H1 (cell line): ENCODE measurements around the gene RAB30. TPM values are rescaled to one million over a fixed set of nuclear protein-coding genes. Genes with fewer than 3 reads are reported as not detected.

Source experiments
- CTCF ChIA-PET: fragments of 300-600 bp; sonication (Branson Sonifier 250); formaldehyde crosslinking; loops from one replicate; lab custom pipeline; 2021; ENCODE audit not compliant: partially characterized antibody; lab: Charles Lee
- POLR2A ChIA-PET: fragments of 300-600 bp; sonication (Branson Sonifier 250); formaldehyde crosslinking; loops from one replicate; lab custom pipeline; 2021; ENCODE audit warnings: inconsistent platforms; ENCODE audit not compliant: partially characterized antibody; lab: Charles Lee
- DNase-seq, 2 experiments: peaks; one replicate each; pipeline versions ENCODE4 v3.0.0 to v3.0.0-alpha.2; 2010 to 2022; ENCODE audit warnings: low spot score in 2 of 2, low read depth in 1 of 2, mixed read lengths in 1 of 2
- FAIRE-seq: peaks from 2 replicates; lab custom pipeline; 2011; peaks lifted over from hg19 to GRCh38; lab: Jason Lieb, UNC
- H2AFZ ChIP-seq: 2 replicates; pipeline ENCODE4 v1.8.1; 2012; ENCODE audit warnings: low read length, inconsistent platforms
- H2AK5ac ChIP-seq: 2 replicates; pipeline ENCODE4 v1.6.1; 2013; ENCODE audit warnings: low read depth, low read length
- H2BK120ac ChIP-seq: replicated peaks from 2 replicates; pipeline ENCODE3; 2013; ENCODE audit warnings: low read depth, low read length, inconsistent platforms
- H2BK12ac ChIP-seq: 2 replicates; pipeline ENCODE4 v1.6.1; 2013; ENCODE audit warnings: low read depth, low read length
- H2BK15ac ChIP-seq: 2 replicates; pipeline ENCODE4 v1.6.1; 2013; ENCODE audit warnings: low read length
- H2BK20ac ChIP-seq: 2 replicates; pipeline ENCODE4 v1.6.1; 2013; ENCODE audit warnings: low read length
- H2BK5ac ChIP-seq: 2 replicates; pipeline ENCODE4 v1.6.1; 2013; ENCODE audit warnings: low read depth, low read length
- H3K14ac ChIP-seq: 2 replicates; pipeline ENCODE4 v1.6.1; 2013; ENCODE audit warnings: inconsistent platforms; ENCODE audit not compliant: insufficient read length
- H3K18ac ChIP-seq: 2 replicates; pipeline ENCODE4 v1.6.1; 2013; ENCODE audit warnings: low read length; ENCODE audit errors: extremely low read depth
- H3K23ac ChIP-seq: 2 replicates; pipeline ENCODE4 v1.6.1; 2013; ENCODE audit warnings: inconsistent platforms; ENCODE audit not compliant: insufficient read length
- H3K23me2 ChIP-seq: 2 replicates; pipeline ENCODE4 v1.6.1; 2013; ENCODE audit warnings: low read depth, low read length
- H3K27ac ChIP-seq: 2 replicates; pipeline ENCODE4 v1.6.1; 2011; ENCODE audit warnings: low read depth, low read length, inconsistent platforms
- H3K27me3 ChIP-seq, 4 experiments: replicated peaks in 1 of 4; 1 replicate in 1 of 4; 2 replicates in 3 of 4; pipeline versions ENCODE4 v1.6.1 to v1.8.1; 2011 to 2013; ENCODE audit warnings: low read length in 3 of 4, mild to moderate bottlenecking in 3 of 4, inconsistent platforms in 2 of 4, mixed read lengths in 2 of 4, moderate library complexity in 1 of 4; ENCODE audit not compliant: control insufficient read depth in 3 of 4, insufficient read depth in 3 of 4; ENCODE audit errors: extremely low read depth in 1 of 4
- H3K36me3 ChIP-seq, 4 experiments: 2 replicates each; pipeline versions ENCODE4 v1.6.1 to v1.8.1; 2011 to 2013; ENCODE audit warnings: mild to moderate bottlenecking in 4 of 4, low read length in 3 of 4, moderate library complexity in 2 of 4, control low read depth in 1 of 4, inconsistent platforms in 1 of 4; ENCODE audit not compliant: insufficient read depth in 4 of 4, control insufficient read depth in 2 of 4
- H3K4ac ChIP-seq: replicated peaks from 2 replicates; pipeline ENCODE3; 2013; ENCODE audit warnings: low read length, low read depth, mixed read lengths, inconsistent platforms; ENCODE audit not compliant: insufficient read length
- H3K4me1 ChIP-seq, 4 experiments: replicated peaks in 1 of 4; 1 replicate in 1 of 4; 2 replicates in 3 of 4; pipeline versions ENCODE4 v1.6.1 to v1.8.1; 2011 to 2013; ENCODE audit warnings: low read length in 3 of 4, inconsistent platforms in 2 of 4, mixed read lengths in 1 of 4; ENCODE audit not compliant: insufficient read depth in 4 of 4, control insufficient read depth in 3 of 4
- H3K4me2 ChIP-seq, 2 experiments: 2 replicates each; pipeline versions ENCODE4 v1.6.1 to v1.8.1; 2011 to 2013; ENCODE audit warnings: low read depth in 2 of 2, low read length in 2 of 2, control low read depth in 1 of 2, inconsistent platforms in 1 of 2, mild to moderate bottlenecking in 1 of 2; ENCODE audit not compliant: insufficient read depth in 1 of 2
- H3K4me3 ChIP-seq, 4 experiments: fragments of 200-600, 300-600 bp in 1 of 4; sonication (generic), shearing (Covaris generic), sonication (Bioruptor Twin) in 1 of 4; 2 replicates each; pipeline versions ENCODE4 v1.5.1 to v1.8.1; 2011 to 2016; ENCODE audit warnings: low read length in 4 of 4, low read depth in 3 of 4, control low read depth in 2 of 4, inconsistent platforms in 2 of 4, mild to moderate bottlenecking in 2 of 4, mixed read lengths in 1 of 4, moderate library complexity in 1 of 4; ENCODE audit not compliant: insufficient read depth in 2 of 4; ENCODE audit errors: extremely low read depth in 1 of 4
- H3K56ac ChIP-seq: replicated peaks from 2 replicates; pipeline ENCODE3; 2013; ENCODE audit warnings: low read depth, mild to moderate bottlenecking, mixed read lengths, low read length, inconsistent platforms; ENCODE audit not compliant: insufficient read length
- H3K79me1 ChIP-seq: 2 replicates; pipeline ENCODE4 v1.6.1; 2013; ENCODE audit warnings: low read depth, low read length, control low read depth
- H3K79me2 ChIP-seq, 2 experiments: 2 replicates each; pipeline versions ENCODE4 v1.6.1 to v1.8.1; 2012 to 2013; ENCODE audit warnings: low read length in 2 of 2, mild to moderate bottlenecking in 2 of 2, inconsistent platforms in 1 of 2; ENCODE audit not compliant: insufficient read depth in 2 of 2, control insufficient read depth in 1 of 2
- H3K9ac ChIP-seq, 4 experiments: replicated peaks in 1 of 4; 1 replicate in 1 of 4; 2 replicates in 3 of 4; pipeline versions ENCODE4 v1.6.1 to v1.8.1; 2011 to 2013; ENCODE audit warnings: low read depth in 3 of 4, low read length in 3 of 4, control low read depth in 2 of 4, mild to moderate bottlenecking in 2 of 4, moderate library complexity in 2 of 4, inconsistent platforms in 1 of 4; ENCODE audit errors: extremely low read depth in 1 of 4
- H3K9me3 ChIP-seq, 2 experiments: 2 replicates each; pipeline versions ENCODE4 v1.6.1 to v1.8.1; 2012 to 2013; ENCODE audit warnings: mild to moderate bottlenecking in 2 of 2, moderate library complexity in 2 of 2, control low read depth in 1 of 2, inconsistent platforms in 1 of 2, low read depth in 1 of 2, low read length in 1 of 2, mixed read lengths in 1 of 2; ENCODE audit not compliant: insufficient read depth in 2 of 2
- H4K20me1 ChIP-seq, 2 experiments: replicated peaks in 1 of 2; 2 replicates each; pipeline versions ENCODE3 to v1.8.1; 2011 to 2013; ENCODE audit warnings: inconsistent platforms in 2 of 2, low read length in 2 of 2, mild to moderate bottlenecking in 1 of 2; ENCODE audit not compliant: insufficient read depth in 2 of 2, control insufficient read depth in 1 of 2
- H4K5ac ChIP-seq: 2 replicates; pipeline ENCODE4 v1.6.1; 2013; ENCODE audit warnings: low read length, low read depth, mixed read lengths, inconsistent platforms; ENCODE audit not compliant: insufficient read length
- H4K8ac ChIP-seq: 2 replicates; pipeline ENCODE4 v1.8.0; 2013; ENCODE audit warnings: mild to moderate bottlenecking, moderate library complexity, low read length, inconsistent platforms; ENCODE audit not compliant: insufficient read depth; ENCODE audit errors: extremely low read depth
- H4K91ac ChIP-seq: replicated peaks from 2 replicates; pipeline ENCODE3; 2013; ENCODE audit warnings: low read length, mixed read lengths, inconsistent platforms; ENCODE audit not compliant: insufficient read length
- BACH1 ChIP-seq: IDR thresholded peaks from 2 replicates; pipeline ENCODE4 v1.6.1; 2012; ENCODE audit warnings: low read length, improper control_type of control experiment
- EP300 ChIP-seq, 2 experiments: IDR thresholded peaks; 1 replicate in 1 of 2; 2 replicates in 1 of 2; pipeline ENCODE4 v1.6.1; 2011 to 2012; ENCODE audit warnings: low read depth in 2 of 2, low read length in 2 of 2, mild to moderate bottlenecking in 2 of 2, borderline replicate concordance in 1 of 2, inconsistent platforms in 1 of 2, moderate library complexity in 1 of 2
- HDAC6 ChIP-seq: IDR thresholded peaks from one replicate; pipeline ENCODE4 v1.7.1; 2012; ENCODE audit warnings: low read depth, mild to moderate bottlenecking, inconsistent platforms, low read length, moderate library complexity
- POLR2A ChIP-seq, 2 experiments: IDR thresholded peaks; 1 replicate in 1 of 2; 2 replicates in 1 of 2; pipeline ENCODE4 v1.6.1; 2011; ENCODE audit warnings: low read depth in 2 of 2, low read length in 2 of 2, mild to moderate bottlenecking in 2 of 2; ENCODE audit errors: control extremely low read depth in 1 of 2
- POU5F1 ChIP-seq: IDR thresholded peaks from 2 replicates; pipeline ENCODE4 v1.6.1; 2011; ENCODE audit warnings: low read depth, mild to moderate bottlenecking, low read length, moderate library complexity
- SIN3A ChIP-seq, 2 experiments: IDR thresholded peaks in 1 of 2; conservative IDR thresholded peaks in 1 of 2; 2 replicates each; pipeline ENCODE4 v1.6.1; 2011 to 2012; ENCODE audit warnings: low read length in 2 of 2, improper control_type of control experiment in 1 of 2, low read depth in 1 of 2, mild to moderate bottlenecking in 1 of 2
- SIX5 ChIP-seq: IDR thresholded peaks from 2 replicates; pipeline ENCODE4 v1.6.1; 2011; ENCODE audit warnings: mild to moderate bottlenecking, low read depth, low read length
- TCF12 ChIP-seq: IDR thresholded peaks from 2 replicates; pipeline ENCODE4 v1.6.1; 2011; ENCODE audit warnings: low read depth, mild to moderate bottlenecking, low read length
- polyA plus RNA-seq, 7 experiments: library from polyadenylated mRNA; depleted of rRNA in 3 of 7; stranded (reverse) in 5 of 7; unstranded in 2 of 7; fragments of >200 nt in 5 of 7; fragments of 200-250 nt in 2 of 7; gene quantifications; 1 replicate in 5 of 7; 2 replicates in 1 of 7; 4 replicates in 1 of 7; pipeline versions ENCODE4 v1.2.1 to v1.2.3, GENCODE V29; 2011 to 2013; ENCODE audit warnings: missing spikeins in 2 of 7, mixed read lengths in 2 of 7
- total RNA-seq: library from RNA; stranded (reverse); fragmentation: NEBNext Ultra II Directional; extraction: Animal tissue kit (Norgen Biotek cat#: 25700); gene quantifications from 2 replicates; pipeline ENCODE4 v1.2.1, GENCODE V29; 2021
- TF ChIP-seq, protein P1 (sequence below): IDR thresholded peaks from 2 replicates; pipeline ENCODE4 v1.6.1; 2012; ENCODE audit warnings: inconsistent platforms

The RAB30 gene
- total and polyA plus RNA-seq, 2 of the 8 experiments (the other 6 are each of a cell fraction or from before 2014, with no cell fraction given): 1.6 to 11.7 TPM

DNA sequence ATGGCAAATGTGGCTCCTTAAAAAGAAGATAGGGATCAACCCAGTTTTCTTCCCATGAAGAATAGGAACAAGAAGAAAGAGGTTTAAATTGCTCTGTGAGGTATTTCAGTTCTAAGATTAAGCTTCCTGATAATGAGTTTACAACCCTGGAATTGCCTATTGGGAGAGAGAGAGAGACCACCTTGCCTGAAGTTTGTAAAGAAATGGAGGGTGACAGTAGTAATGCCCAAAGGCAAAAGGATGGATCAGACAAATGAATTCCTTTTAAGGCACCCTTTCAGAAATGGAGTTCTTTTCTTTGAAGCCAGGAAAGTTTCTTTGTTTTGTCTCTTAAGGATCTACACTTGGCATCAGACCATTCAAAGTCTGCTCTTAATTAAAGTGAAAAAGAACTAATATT is 95.8 kb downstream of the RAB30 start:
- no peak overlapping the region for H2BK12ac ChIP-seq
- no peaks in the 10 kb centered on the region for H4K20me1 ChIP-seq
- no peak overlapping the region for H3K4me3 ChIP-seq
- H3K14ac ChIP-seq: no peak overlapping the region
- no peaks in the 10 kb centered on the region for H3K9me3 ChIP-seq
- no peaks in the 10 kb centered on the region for H3K79me1 ChIP-seq
- H2AFZ ChIP-seq: no peak overlapping the region
- H2BK5ac ChIP-seq: no peak overlapping the region
- no peak overlapping the region for H3K56ac ChIP-seq
- peak overlapping the region in 1 of 4 experiments; percentile 34; a peak in 1 of 7 replicates for H3K9ac ChIP-seq
- ChIA-PET CTCF (no interaction called here), POLR2A (no interaction called here)
- no peak overlapping the region for H3K18ac ChIP-seq
- no peak overlapping the region for H2BK120ac ChIP-seq
- FAIRE-seq: no peak
- no peak overlapping the region for H3K27ac ChIP-seq
- H4K91ac ChIP-seq: no peak overlapping the region
- no peak overlapping the region for H2BK15ac ChIP-seq
- no peak overlapping the region for H2BK20ac ChIP-seq
- H3K4ac ChIP-seq: no peak overlapping the region
- H4K5ac ChIP-seq: no peak overlapping the region
- H3K23ac ChIP-seq: no peak overlapping the region
- H4K8ac ChIP-seq: no peak overlapping the region
- no peaks in the 10 kb centered on the region for H3K27me3 ChIP-seq
- DNase-seq: no peak
- no peaks in the 10 kb centered on the region for H3K4me1 ChIP-seq
- no peaks in the 10 kb centered on the region for H3K23me2 ChIP-seq
- H3K4me2 ChIP-seq: no peak overlapping the region
- H3K79me2 ChIP-seq: no peaks in the 10 kb centered on the region
- no peaks in the 10 kb centered on the region for H3K36me3 ChIP-seq
- H2AK5ac ChIP-seq: no peak overlapping the region
- TF ChIP-seq BACH1 (no peak), HDAC6 (no peak), POLR2A (IDR thresholded peaks at IDR 0.05; ENCODE audit: control extremely low read depth in 1 of 2, low read depth in 2 of 2, low read length in 2 of 2) (no peak), SIN3A (conservative IDR thresholded peaks at IDR 0.05 in 1 of 2, IDR thresholded peaks at IDR 0.05 in 1 of 2; ENCODE audit: low read depth in 1 of 2, low read length in 2 of 2) (no peak), EP300 (IDR thresholded peaks at IDR 0.05; ENCODE audit: borderline replicate concordance in 1 of 2, low read depth in 2 of 2, low read length in 2 of 2) (no peak), TCF12 (no peak), POU5F1 (no peak), SIX5 (no peak)
- TF ChIP-seq, protein P1, sequence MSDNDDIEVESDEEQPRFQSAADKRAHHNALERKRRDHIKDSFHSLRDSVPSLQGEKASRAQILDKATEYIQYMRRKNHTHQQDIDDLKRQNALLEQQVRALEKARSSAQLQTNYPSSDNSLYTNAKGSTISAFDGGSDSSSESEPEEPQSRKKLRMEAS: no peak
